Ovary (tissue), 9 donors: ENCODE results near the gene FUBP3. TPM values are rescaled to one million over a fixed set of nuclear protein-coding genes. Genes with fewer than 3 reads are reported as not detected.
A peak's percentile ranks its signal among the peaks of the same experiment; 100 is the strongest.

Experiments
- DNase-seq, 5 donors: peaks; one replicate each; pipeline ENCODE4 v3.0.0-alpha.2; 2019 to 2020
- H3K27ac ChIP-seq, 2 donors: fragments of 200-600 bp; one replicate each; pipeline versions ENCODE4 v1.5.1 to v1.8.0; 2019 to 2022
- H3K27me3 ChIP-seq: fragments of 200-600 bp; one replicate; pipeline ENCODE4 v1.8.0; 2022
- H3K36me3 ChIP-seq: fragments of 200-600 bp; sonication (generic); one replicate; pipeline ENCODE4 v1.5.1; 2019
- H3K4me1 ChIP-seq: one replicate; pipeline ENCODE4 v1.8.1; 2013; ENCODE audit warnings: mild to moderate bottlenecking, moderate library complexity; ENCODE audit not compliant: insufficient read depth
- H3K4me3 ChIP-seq: fragments of 200-600 bp; sonication (generic); one replicate; pipeline ENCODE4 v1.5.1; 2017
- H3K9me3 ChIP-seq, 2 donors: fragments of 200-600 bp in 1 of 2; sonication (generic) in 1 of 2; one replicate each; pipeline versions ENCODE4 v1.5.1 to v1.8.1; 2013 to 2019; ENCODE audit warnings: mild to moderate bottlenecking in 1 of 2, moderate library complexity in 1 of 2
- CTCF ChIP-seq, 3 donors: fragments of 450-650 bp in 2 of 3; fragments of 200-600 bp in 1 of 3; IDR thresholded peaks; one replicate each; pipeline versions ENCODE4 v1.5.1 to v1.8.0; 2016 to 2022; ENCODE audit warnings: antibody characterized with exemption in 3 of 3, mild to moderate bottlenecking in 1 of 3
- EP300 ChIP-seq: sonication (generic); formaldehyde crosslinking; IDR thresholded peaks from one replicate; pipeline ENCODE4 v1.6.1; 2017; ENCODE audit warnings: antibody characterized with exemption
- POLR2A ChIP-seq: fragments of 450-650 bp; IDR thresholded peaks from one replicate; pipeline ENCODE4 v1.6.1; 2017; ENCODE audit warnings: antibody characterized with exemption, mild to moderate bottlenecking, moderate library complexity
- WGBS, 3 donors: extraction: QIAGEN DNeasy Blood & Tissue Kit in 1 of 3; methylation state at CpG; one replicate each; pipeline versions ENCODE4 v1.1.5 to v1.1.7; 2013 to 2017; 5-methylcytosine and 5-hydroxymethylcytosine counted together
- intact Hi-C, 4 donors: fragments of 100-400 bp; cut with DNase I; formaldehyde crosslinking; loops; one replicate each; pipeline versions ENCODE4 v1.11.0 to v1.15.1; 2022 to 2023
- polyA plus RNA-seq, 2 donors: library from polyadenylated mRNA; stranded (reverse); fragments of 200-250 nt in 1 of 2; fragments of 350-450 nt in 1 of 2; fragmentation: Illumina TruSeq in 1 of 2; extraction: RNeasy Lipid Tissue Mini Kit (QIAGEN cat#74804) in 1 of 2; gene quantifications; one replicate each; pipeline ENCODE4 v1.2.3, GENCODE V29; 2013 to 2014
- total RNA-seq, 7 donors: library from RNA; depleted of rRNA in 2 of 7; stranded (reverse); fragments of >200 nt in 2 of 7; fragmentation: NEBNext Ultra II Directional in 3 of 7; extraction: Animal tissue kit (Norgen Biotek cat#: 25700) in 3 of 7; gene quantifications; one replicate each; pipeline versions ENCODE4 v1.1.0 to v1.2.4, GENCODE V29; 2016 to 2023
- donor health status: DM: no; HTN: no; CAD: no; lungs with moderate emphysema.
- donor health status: DM: no; HTN: no; CAD: no.
- donor health status: Bipolar disorder and iron deficiency.
- donor health status: DM: yes; HTN: yes; CAD: no.
- donor health status: DM: no; HTN: no; CAD: no.
- donor health status: DM: yes; HTN: yes; CAD: no.

FUBP3 gene
- total and polyA plus RNA-seq, 9 donors = 15.5 to 54.3 (median 44.4) TPM

GRCh38 chr9:130660683-130661450, 81.5 kb downstream of the FUBP3 start:
- intact Hi-C loops = no loop called here
- Histone ChIP-seq H3K9me3 (no peaks in the 10 kb centered on the region), H3K4me3 (peak overlapping the region; percentile 32), H3K27ac (no peak overlapping the region), H3K36me3 (no peaks in the 10 kb centered on the region), H3K27me3 (peaks cover 8% of the 10 kb centered on the region), H3K4me1 (peaks cover 8% of the 10 kb centered on the region)
- no peak for DNase-seq
- 1 to 2% (median 1%) methylated on average over 79 to 82 of the region's 82 CpGs for WGBS, 3 donors
- TF ChIP-seq CTCF (IDR thresholded peaks at IDR 0.05) = no peak
- TF ChIP-seq POLR2A = no peak
- TF ChIP-seq EP300 = no peak

GRCh38 chr9:130661451-130662098, 82.2 kb downstream of the FUBP3 start:
- H3K9me3 ChIP-seq = no peaks in the 10 kb centered on the region
- TF ChIP-seq POLR2A (no peak), EP300 (no peak), CTCF (IDR thresholded peaks at IDR 0.05) (no peak)
- whole genome bisulfite sequencing, 3 donors = 3 to 5% (median 3%) methylated on average over 43 to 47 of the region's 47 CpGs
- H3K27ac ChIP-seq = no peak overlapping the region
- intact Hi-C loops = no loop called here
- no peak overlapping the region for H3K4me3 ChIP-seq
- H3K36me3 ChIP-seq = no peaks in the 10 kb centered on the region
- no peak for DNase-seq
- H3K4me1 ChIP-seq = peaks cover 8% of the 10 kb centered on the region
- peaks cover 8% of the 10 kb centered on the region for H3K27me3 ChIP-seq

DNA sequence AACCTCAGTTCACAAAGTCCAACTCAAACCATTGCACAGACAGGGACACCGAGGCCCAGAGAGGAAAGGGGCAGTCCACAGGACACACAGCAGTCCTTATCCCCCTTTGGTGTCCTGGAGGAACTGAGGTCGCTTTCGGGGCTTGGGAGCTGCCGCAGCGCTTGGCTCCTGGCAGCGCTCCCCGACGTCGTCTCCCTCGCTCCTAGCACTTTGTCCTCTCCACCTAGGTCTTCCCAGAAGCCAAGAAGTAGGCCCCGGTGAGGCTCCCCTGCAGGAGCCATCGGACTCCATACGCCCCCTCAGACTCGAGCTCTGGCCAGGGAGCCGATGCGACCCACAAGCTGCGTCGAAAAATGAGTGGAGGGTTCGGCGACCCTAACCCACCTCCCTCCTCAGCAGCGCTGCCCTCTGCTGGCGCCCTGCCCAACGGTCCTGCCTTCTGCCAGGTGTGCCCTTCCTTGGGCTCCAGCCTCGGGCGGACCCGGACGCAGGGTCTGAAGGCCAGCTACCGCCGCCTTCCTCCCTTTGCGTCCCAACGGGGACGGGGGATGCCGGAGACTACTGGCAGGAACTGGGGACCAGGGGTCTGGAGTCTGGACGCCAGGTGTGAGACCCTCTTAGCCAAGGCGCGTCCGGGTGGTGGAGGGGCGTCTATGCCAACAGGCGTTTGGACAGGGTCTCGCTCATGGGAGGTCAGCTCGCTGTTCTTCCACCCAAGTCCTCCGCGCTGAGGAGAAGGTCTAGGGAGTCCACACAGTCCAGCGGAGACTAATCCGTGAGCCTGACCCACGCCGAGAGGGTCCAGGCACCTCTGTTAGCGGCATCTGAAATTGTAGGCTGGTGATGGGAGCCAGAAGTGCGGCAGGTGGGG, 83.0 kb downstream of the FUBP3 start:
- H3K27ac ChIP-seq = no peak overlapping the region
- H3K27me3 ChIP-seq = peaks cover 13% of the 10 kb centered on the region
- intact Hi-C loops = no loop called here
- no peaks in the 10 kb centered on the region for H3K36me3 ChIP-seq
- no peaks in the 10 kb centered on the region for H3K9me3 ChIP-seq
- H3K4me1 ChIP-seq = peaks cover 8% of the 10 kb centered on the region
- no peak for DNase-seq
- WGBS, 3 donors = 5% methylated on average over 43 to 49 of the region's 49 CpGs
- TF ChIP-seq EP300 = no peak
- TF ChIP-seq CTCF (IDR thresholded peaks at IDR 0.05) = no peak
- no peak for TF ChIP-seq POLR2A
- no peak overlapping the region for H3K4me3 ChIP-seq

DNA sequence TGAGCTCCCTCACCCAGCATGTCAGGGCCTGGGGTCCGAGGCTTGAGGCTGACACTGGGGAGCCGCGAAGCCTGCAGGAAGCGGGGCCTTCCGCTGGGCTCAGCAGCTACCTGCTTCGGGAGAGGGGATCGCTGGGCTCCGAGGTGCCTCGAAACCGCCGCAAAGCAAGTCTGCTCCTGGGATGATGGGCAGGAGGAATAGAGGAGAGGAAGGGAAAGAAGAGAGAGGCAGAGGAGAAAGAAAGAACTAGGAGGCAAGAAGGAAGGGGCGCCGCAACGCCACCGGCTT, 83.5 kb downstream of the FUBP3 start:
- Histone ChIP-seq H3K9me3 (no peaks in the 10 kb centered on the region), H3K4me1 (peaks cover 8% of the 10 kb centered on the region), H3K27ac (no peak overlapping the region), H3K36me3 (no peaks in the 10 kb centered on the region), H3K4me3 (no peak overlapping the region), H3K27me3 (peaks cover 13% of the 10 kb centered on the region)
- TF ChIP-seq POLR2A = no peak
- no peak for TF ChIP-seq CTCF (IDR thresholded peaks at IDR 0.05)
- TF ChIP-seq EP300 = no peak
- intact Hi-C loops = no loop called here
- 3 to 5% (median 4%) methylated on average over 15 of the region's 15 CpGs for WGBS, 3 donors
- DNase-seq = no peak
